Measurements from ENCODE around the gene UGT1A8. TPM values are rescaled to one million over a fixed set of nuclear protein-coding genes. Genes with fewer than 3 reads are reported as not detected.
"Not testable (repeated sequence)": the region's sequence is repeated elsewhere in the genome, so short reads cannot be mapped to it uniquely, and the experiment has no call there.

Gene UGT1A8
- polyA plus RNA-seq = not detected

DNA sequence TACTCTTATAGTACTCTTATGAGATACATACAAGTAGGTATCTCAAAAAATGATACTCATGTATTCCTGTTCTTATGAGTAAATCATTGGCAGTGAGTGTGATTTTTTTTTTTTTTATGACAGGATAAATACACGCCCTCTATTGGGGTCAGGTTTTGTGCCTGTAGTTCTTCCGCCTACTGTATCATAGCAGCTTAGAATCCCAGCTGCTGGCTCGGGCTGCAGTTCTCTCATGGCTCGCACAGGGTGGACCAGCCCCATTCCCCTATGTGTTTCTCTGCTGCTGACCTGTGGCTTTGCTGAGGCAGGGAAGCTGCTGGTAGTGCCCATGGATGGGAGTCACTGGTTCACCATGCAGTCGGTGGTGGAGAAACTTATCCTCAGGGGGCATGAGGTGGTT, at the start of gene UGT1A8:
UGT1A8 (plus strand) TSS at position 158 of the 400 bp plus-strand sequence; CDS start at position 233, 75 bp downstream.
- H3K4me3 Mint-ChIP-seq, H3K4me1 Mint-ChIP-seq, H3K36me3 Mint-ChIP-seq: not testable (repeated sequence)
- peaks cover 8 to 17% (median 17%) of the 10 kb centered on the region in 3 donors for H3K9me3 Mint-ChIP-seq
- peak within 1 kb of the TSS in 1 of 3 donors; percentile 55 for H3K27ac Mint-ChIP-seq
- peaks cover 32% of the 10 kb centered on the region for H3K27me3 Mint-ChIP-seq

DNA sequence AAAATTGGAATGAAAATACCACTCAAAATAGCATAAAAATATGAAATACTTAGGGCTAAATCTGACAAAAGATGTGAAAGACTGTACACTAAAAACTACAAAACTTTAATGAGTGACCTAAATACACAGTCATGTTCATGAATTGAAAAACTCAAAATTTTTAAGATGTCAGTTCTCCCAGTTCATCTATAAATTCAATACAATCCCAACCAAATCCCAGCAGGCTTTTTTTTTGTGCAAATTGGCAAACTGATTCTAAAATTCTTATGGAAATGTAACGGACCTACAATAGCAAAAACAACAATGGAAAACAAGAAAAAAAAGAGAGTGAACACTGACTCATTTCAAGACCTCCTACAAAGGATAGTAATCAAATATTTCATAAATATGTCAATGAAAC, 46.4 kb upstream of the UGT1A8 start:
- H3K36me3 Mint-ChIP-seq = no peaks in the 10 kb centered on the region
- no peak overlapping the region for H3K27ac Mint-ChIP-seq
- H3K4me1 Mint-ChIP-seq = peaks cover 0 to 1% (median 0%) of the 10 kb centered on the region in 3 donors
- peaks cover 5% of the 10 kb centered on the region for H3K27me3 Mint-ChIP-seq
- no peaks in the 10 kb centered on the region for H3K9me3 Mint-ChIP-seq
- H3K4me3 Mint-ChIP-seq = no peak overlapping the region

DNA sequence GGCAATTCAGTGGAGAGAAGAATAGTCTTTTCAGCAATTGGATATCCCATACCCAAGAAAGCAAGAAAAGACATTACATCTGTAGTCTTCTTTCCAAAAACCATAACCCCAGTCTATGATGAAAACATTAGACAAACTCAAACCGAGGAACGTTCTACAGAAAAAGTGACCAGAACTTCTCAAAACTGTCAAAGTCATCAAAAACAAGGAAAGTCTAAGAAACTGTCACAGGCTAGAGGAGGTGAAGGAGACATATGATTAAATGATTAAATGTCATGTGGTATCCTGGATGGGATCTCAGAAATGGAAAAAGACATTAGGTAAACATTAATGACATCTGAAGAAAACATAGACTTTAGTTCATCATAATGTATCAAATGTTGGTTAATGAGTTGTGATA, 46.0 kb upstream of the UGT1A8 start:
- Mint-ChIP-seq H3K27ac (no peak overlapping the region), H3K4me1 (peaks cover 0 to 1% (median 0%) of the 10 kb centered on the region in 3 donors), H3K4me3 (no peak overlapping the region), H3K27me3 (peaks cover 5% of the 10 kb centered on the region), H3K36me3 (no peaks in the 10 kb centered on the region), H3K9me3 (no peaks in the 10 kb centered on the region)

DNA sequence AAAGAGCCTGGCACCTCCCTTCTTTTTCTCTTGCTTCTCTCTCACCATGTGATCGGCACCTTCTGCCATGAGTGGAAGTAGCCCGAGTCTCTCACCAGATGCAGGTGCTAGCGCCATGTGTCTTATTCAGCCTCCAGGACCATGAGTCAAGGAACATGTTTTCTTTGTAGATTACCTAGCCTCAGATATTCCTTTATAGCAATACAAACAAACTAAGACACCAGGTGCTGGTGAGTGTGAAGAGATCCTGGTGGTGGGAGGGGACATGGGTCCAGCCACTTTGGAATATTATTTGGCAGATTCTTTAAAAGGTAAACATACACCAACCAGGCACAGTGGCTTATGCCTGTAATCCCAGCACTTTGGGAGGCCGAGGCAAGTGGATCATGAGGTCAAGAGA, 45.0 kb upstream of the UGT1A8 start:
- Mint-ChIP-seq H3K9me3 (no peaks in the 10 kb centered on the region), H3K4me1 (peaks cover 0 to 1% (median 0%) of the 10 kb centered on the region in 3 donors), H3K4me3 (no peak overlapping the region), H3K27ac (no peak overlapping the region), H3K36me3 (no peaks in the 10 kb centered on the region), H3K27me3 (peaks cover 5% of the 10 kb centered on the region)

DNA sequence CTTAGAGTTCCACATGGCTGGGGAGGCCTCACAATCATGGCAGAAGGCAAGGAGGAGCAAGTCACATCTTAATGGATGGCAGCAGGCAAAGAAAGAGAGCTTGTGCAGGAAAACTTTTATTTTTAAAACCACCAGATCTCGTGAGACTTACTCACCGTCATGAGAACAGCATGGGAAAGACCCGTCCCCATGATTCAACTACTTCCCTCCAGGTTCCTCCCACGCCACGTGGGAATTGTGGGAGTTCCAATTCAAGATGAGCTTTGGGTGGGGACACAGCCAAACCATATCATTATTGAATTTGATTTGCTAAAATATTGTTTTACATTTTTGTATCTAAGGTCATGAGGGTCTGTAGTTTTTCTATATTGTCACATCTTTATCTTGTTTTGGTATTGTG, 40.1 kb upstream of the UGT1A8 start:
- H3K36me3 Mint-ChIP-seq = not testable (repeated sequence)

DNA sequence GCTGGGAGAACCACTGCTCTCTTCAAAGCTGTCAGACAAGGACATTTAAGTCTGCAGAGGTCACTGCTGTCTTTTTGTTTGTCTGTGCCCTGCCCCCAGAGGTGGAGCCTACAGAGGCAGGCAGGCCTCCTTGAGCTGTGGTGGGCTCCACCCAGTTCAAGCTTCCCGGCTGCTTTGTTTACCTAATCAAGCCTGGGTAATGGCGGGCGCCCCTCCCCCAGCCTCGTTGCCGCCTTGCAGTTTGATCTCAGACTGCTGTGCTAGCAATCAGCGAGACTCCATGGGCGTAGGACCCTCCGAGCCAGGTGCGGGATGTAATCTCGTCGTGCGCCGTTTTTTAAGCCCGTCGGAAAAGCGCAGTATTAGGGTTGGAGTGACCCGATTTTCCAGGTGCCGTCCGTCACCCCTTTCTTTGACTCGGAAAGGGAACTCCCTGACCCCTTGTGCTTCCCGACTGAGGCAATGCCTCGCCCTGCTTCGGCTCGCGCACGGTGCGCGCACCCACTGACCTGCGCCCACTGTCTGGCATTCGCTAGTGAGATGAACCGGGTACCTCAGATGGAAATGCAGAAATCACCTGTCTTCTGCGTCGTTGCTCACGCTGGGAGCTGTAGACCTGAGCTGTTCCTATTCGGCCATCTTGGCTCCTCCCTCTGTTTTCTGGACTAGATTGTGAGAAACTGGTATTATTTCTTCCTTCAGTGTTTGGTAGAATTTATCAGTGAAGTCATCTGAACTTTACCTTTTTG, 34.0 kb upstream of the UGT1A8 start:
- H3K36me3 Mint-ChIP-seq, H3K9me3 Mint-ChIP-seq, H3K27me3 Mint-ChIP-seq, H3K4me1 Mint-ChIP-seq: not testable (repeated sequence)
- H3K27ac Mint-ChIP-seq = peak overlapping the region in 1 of 3 donors; percentile 13
- peak overlapping the region in 2 of 4 donors; percentile 35 to 85 for H3K4me3 Mint-ChIP-seq

More for the DNA sequence above, 40.1 kb upstream of the UGT1A8 start:
- H3K27me3 Mint-ChIP-seq, H3K4me1 Mint-ChIP-seq, H3K27ac Mint-ChIP-seq, H3K4me3 Mint-ChIP-seq, H3K9me3 Mint-ChIP-seq: not testable (repeated sequence)

DNA sequence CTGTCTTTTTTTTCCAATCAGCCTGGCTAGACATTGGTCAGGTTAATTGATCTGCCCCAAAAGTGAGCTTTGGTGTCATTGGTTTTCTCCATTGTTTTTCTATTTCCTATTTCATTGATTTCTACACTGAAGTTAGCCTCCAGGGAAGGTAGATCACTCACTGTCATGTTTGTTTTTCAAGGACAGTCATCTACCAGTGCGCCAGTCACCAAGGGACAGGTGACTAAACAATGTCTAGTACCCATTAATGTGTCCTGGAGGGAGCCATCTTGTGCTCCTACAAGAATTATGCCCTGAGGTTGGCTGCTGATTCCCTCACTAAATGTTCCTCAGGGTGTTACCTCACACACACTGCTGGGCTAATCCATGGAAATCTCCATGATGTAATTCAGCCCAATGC, 33.2 kb upstream of the UGT1A8 start:
- Mint-ChIP-seq H3K27me3 (peaks cover 6% of the 10 kb centered on the region), H3K27ac (no peak overlapping the region), H3K36me3 (peaks cover 7% of the 10 kb centered on the region), H3K9me3 (no peaks in the 10 kb centered on the region), H3K4me1 (peaks cover 5% of the 10 kb centered on the region in 3 donors), H3K4me3 (no peak overlapping the region)

DNA sequence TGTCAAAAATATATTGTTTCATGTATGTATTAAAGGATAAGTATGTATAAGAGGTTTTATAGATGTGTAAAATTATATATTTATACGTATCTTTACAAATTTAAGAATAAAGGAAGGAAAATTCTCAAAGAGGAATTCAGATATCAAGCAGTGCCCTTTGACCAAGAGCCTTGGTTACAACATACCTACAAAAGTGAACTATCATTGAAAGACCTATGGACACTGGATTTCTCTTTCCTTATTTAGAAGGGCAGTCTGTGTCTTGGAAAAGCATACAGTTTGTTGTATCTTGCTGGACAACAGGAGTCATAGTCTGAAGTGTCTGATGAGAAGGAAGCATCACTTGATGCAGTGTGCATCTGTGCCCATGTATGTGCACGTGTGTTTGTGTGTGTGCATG, 29.0 kb upstream of the UGT1A8 start:
- H3K36me3 Mint-ChIP-seq = peaks cover 8% of the 10 kb centered on the region
- no peak overlapping the region for H3K4me3 Mint-ChIP-seq
- no peaks in the 10 kb centered on the region for H3K9me3 Mint-ChIP-seq
- H3K27me3 Mint-ChIP-seq = peaks cover 10% of the 10 kb centered on the region
- peaks cover 8 to 9% (median 9%) of the 10 kb centered on the region in 3 donors for H3K4me1 Mint-ChIP-seq
- no peak overlapping the region for H3K27ac Mint-ChIP-seq

DNA sequence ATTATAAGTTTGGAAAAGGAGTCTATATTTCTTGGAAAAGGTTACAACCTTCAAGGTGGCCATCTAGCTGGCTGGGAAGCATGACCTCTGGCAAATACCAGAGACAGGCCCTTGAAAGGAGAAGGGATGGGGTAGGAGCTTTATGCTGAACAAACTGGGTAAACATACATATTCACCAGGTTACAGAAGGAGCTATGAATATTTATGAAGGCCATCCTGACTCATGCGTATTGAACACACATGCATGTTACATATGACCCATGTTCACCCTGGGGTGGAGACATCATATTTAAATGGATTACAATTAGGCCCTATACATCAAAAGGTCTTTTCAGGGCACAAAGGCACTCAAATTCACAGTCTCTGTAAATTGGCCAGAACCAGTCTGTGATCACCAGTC, 24.7 kb upstream of the UGT1A8 start:
- H3K27me3 Mint-ChIP-seq = peaks cover 11% of the 10 kb centered on the region
- H3K4me3 Mint-ChIP-seq, H3K27ac Mint-ChIP-seq: not testable (repeated sequence)

DNA sequence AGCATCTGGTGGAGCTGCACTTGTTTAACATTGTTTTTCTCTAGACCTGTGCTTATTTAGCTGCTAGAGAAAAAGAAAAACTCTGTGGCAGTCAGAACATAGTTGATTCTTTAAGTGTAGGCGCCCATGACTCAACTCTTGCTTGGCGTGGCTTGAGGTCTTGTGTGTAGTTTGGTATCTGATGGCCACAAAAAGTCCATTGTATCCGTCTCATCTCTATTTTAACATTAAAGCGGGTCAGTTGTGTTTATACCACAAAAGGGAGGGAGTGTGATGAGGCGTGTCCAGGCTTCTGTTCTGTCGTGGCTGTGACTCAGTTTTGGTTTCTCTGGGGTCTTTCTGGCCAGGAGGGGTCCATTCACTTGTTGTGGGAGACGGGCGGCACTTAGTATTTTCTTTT, 24.2 kb upstream of the UGT1A8 start:
- Mint-ChIP-seq H3K27ac (peak overlapping the region in 1 of 3 donors; percentile 13), H3K36me3 (peaks cover 2% of the 10 kb centered on the region), H3K9me3 (peaks cover 0 to 3% (median 0%) of the 10 kb centered on the region in 3 donors), H3K4me3 (no peak overlapping the region), H3K4me1 (peaks cover 7 to 16% (median 9%) of the 10 kb centered on the region in 3 donors), H3K27me3 (peaks cover 9% of the 10 kb centered on the region)

More for the DNA sequence above, 24.7 kb upstream of the UGT1A8 start:
- not testable (repeated sequence) for H3K36me3 Mint-ChIP-seq, H3K9me3 Mint-ChIP-seq
- peaks cover 8 to 16% (median 9%) of the 10 kb centered on the region in 3 donors for H3K4me1 Mint-ChIP-seq

DNA sequence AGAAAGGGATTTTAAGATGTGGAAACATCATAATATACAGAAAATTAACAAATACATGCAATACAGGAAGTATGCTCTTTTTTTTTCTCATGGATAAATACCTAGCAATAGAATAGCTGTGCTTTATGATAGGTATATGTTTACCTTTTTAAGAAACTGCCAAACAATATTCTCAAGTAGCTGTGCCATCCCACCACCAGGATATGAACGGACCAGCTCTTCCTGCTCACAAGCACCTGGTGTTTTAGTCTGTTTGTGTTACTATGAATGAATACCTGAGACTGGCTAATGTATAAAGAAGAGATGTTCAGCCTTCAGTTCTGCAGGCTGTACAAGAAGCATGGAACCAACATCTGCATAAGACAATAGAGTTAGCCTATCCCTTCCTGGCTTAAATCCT, 19.9 kb upstream of the UGT1A8 start:
- no peaks in the 10 kb centered on the region for H3K36me3 Mint-ChIP-seq
- no peak overlapping the region for H3K4me3 Mint-ChIP-seq
- no peak overlapping the region for H3K27ac Mint-ChIP-seq
- peaks cover 13% of the 10 kb centered on the region for H3K27me3 Mint-ChIP-seq
- H3K4me1 Mint-ChIP-seq = peaks cover 7 to 16% (median 9%) of the 10 kb centered on the region in 3 donors
- H3K9me3 Mint-ChIP-seq = peaks cover 0 to 4% (median 1%) of the 10 kb centered on the region in 3 donors

DNA sequence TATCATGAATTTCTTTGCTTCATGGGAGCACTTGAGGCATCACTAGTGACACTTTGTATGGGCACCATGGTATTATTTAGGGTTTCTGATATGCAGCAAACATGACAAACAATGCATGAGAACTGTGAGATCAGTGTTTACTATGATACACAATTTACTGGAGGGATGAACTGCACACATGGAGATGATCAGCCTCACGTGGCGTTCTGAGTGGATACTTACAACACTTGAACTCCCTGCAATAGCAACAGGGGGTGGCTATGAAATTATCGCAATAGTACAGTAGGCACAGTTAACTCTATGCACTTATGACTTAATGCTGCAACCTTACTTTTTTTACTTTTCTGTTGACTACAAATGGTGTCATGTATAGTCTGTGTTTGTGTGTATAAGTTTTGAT, 18.5 kb upstream of the UGT1A8 start:
- H3K27me3 Mint-ChIP-seq = peaks cover 15% of the 10 kb centered on the region
- H3K27ac Mint-ChIP-seq = no peak overlapping the region
- peaks cover 0 to 15% (median 6%) of the 10 kb centered on the region in 3 donors for H3K9me3 Mint-ChIP-seq
- H3K36me3 Mint-ChIP-seq = peaks cover 3% of the 10 kb centered on the region
- H3K4me1 Mint-ChIP-seq = peaks cover 3 to 10% (median 4%) of the 10 kb centered on the region in 3 donors
- H3K4me3 Mint-ChIP-seq = no peak overlapping the region

DNA sequence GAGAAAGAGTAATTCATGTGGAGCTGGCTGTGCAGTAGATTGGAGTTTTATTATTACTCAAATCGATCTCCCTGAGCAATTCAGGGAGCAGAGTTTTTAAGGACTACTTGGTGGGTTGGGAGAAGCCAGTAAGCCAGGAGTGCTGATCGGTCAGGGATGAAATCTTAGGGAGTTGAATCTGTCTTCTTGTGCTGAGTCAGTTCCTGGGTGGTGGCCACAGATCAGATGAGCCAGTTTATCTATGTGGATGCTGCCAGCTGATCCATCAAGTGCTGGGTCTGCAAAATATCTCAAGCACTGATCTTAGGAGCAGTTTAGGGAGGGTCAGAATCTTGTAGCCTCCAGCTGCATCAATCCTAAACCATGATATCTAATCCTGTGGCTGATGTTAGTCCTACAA, 17.0 kb upstream of the UGT1A8 start:
- peaks cover 3% of the 10 kb centered on the region for H3K36me3 Mint-ChIP-seq
- no peak overlapping the region for H3K27ac Mint-ChIP-seq
- H3K9me3 Mint-ChIP-seq = peaks cover 0 to 15% (median 6%) of the 10 kb centered on the region in 3 donors
- no peak overlapping the region for H3K4me3 Mint-ChIP-seq
- peaks cover 9% of the 10 kb centered on the region for H3K27me3 Mint-ChIP-seq
- peaks cover 2 to 5% (median 3%) of the 10 kb centered on the region in 3 donors for H3K4me1 Mint-ChIP-seq

DNA sequence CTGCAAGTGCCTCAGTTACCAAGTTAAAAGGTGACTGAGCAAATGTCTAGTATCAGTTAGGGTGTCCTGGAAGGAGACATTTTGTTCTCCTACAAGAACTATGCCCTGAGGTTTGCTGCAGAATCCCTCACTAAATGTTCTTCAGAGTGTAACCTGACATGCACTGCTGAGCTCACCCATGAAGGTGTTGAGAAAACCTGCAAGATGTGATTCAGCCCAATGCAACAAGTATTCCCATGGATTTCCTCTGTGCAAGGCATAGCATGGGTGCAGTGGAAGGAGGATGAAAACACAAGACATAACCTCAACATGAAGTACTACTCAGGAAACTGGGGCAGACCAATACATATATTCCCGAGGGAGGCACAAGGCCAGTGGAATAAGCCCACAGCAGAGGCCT, 15.4 kb upstream of the UGT1A8 start:
- Mint-ChIP-seq H3K36me3 (peaks cover 3% of the 10 kb centered on the region), H3K27ac (no peak overlapping the region), H3K4me3 (no peak overlapping the region), H3K27me3 (peaks cover 9% of the 10 kb centered on the region), H3K4me1 (no peaks in the 10 kb centered on the region), H3K9me3 (peaks cover 0 to 14% (median 6%) of the 10 kb centered on the region in 3 donors)

DNA sequence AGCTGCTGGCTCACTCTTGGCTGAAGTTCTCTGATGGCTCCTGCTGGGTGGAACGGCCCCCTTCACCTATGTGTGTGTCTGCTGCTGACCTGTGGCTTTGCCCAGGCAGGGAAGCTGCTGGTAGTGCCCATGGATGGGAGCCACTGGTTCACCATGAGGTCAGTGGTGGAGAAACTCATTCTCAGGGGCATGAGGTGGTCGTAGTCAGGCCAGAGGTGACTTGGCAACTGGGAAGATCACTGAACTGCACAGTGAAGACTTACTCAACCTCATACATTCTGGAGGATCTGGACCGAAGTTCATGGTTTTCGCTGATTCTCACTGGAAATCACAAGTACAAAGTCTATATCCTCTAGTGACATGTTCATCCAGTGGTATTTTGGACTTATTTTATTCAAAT, 13.9 kb upstream of the UGT1A8 start:
- Mint-ChIP-seq H3K9me3 (peaks cover 0 to 14% (median 6%) of the 10 kb centered on the region in 3 donors), H3K27ac (no peak overlapping the region)

DNA sequence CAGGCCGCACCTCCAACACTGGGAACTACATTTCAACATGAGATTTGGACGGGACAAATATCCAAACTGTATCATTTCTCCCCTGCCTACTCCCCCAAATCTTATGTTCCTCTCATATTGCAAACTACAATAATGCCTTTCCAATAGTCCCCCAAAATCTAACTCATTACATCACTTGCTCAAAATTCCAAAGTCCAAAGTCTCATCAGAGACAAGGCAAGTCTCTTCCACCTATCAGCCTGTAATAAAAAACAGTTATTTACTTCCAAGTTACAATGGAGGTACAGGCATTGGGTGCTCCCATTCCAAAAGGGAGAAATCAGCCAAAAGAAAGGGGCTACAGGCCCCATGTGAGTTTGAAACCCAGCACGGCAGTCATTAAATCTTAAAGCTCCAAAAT, 12.6 kb upstream of the UGT1A8 start:
- peaks cover 3% of the 10 kb centered on the region for H3K36me3 Mint-ChIP-seq
- H3K27ac Mint-ChIP-seq = peak overlapping the region in 1 of 3 donors; percentile 65
- no peaks in the 10 kb centered on the region for H3K4me1 Mint-ChIP-seq
- H3K4me3 Mint-ChIP-seq = no peak overlapping the region
- peaks cover 9% of the 10 kb centered on the region for H3K27me3 Mint-ChIP-seq
- H3K9me3 Mint-ChIP-seq = peaks cover 0 to 14% (median 6%) of the 10 kb centered on the region in 3 donors

More for the DNA sequence above, 13.9 kb upstream of the UGT1A8 start:
- Mint-ChIP-seq H3K36me3 (peaks cover 3% of the 10 kb centered on the region), H3K27me3 (peaks cover 9% of the 10 kb centered on the region), H3K4me3 (no peak overlapping the region), H3K4me1 (no peaks in the 10 kb centered on the region)

Data from IgD-negative memory B cell (primary cell).